Measurements from ENCODE around the gene BLOC1S5. TPM values are rescaled to one million over a fixed set of nuclear protein-coding genes. Genes with fewer than 3 reads are reported as not detected.

The BLOC1S5 gene
- total and polyA plus RNA-seq, 9 of the 15 experiments (the other 6 are each of a cell fraction or from before 2014, with no cell fraction given) = 8.5 to 41.0 (median 27.7) TPM

GRCh38 chr6:8063761-8064637 lies at the start of gene BLOC1S5 (continued):
- TF ChIP-seq, protein P1, sequence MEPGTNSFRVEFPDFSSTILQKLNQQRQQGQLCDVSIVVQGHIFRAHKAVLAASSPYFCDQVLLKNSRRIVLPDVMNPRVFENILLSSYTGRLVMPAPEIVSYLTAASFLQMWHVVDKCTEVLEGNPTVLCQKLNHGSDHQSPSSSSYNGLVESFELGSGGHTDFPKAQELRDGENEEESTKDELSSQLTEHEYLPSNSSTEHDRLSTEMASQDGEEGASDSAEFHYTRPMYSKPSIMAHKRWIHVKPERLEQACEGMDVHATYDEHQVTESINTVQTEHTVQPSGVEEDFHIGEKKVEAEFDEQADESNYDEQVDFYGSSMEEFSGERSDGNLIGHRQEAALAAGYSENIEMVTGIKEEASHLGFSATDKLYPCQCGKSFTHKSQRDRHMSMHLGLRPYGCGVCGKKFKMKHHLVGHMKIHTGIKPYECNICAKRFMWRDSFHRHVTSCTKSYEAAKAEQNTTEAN (CRISPR knock-in tag; IDR thresholded peaks at IDR 0.05) = no peak
- TF ChIP-seq, protein P2, sequence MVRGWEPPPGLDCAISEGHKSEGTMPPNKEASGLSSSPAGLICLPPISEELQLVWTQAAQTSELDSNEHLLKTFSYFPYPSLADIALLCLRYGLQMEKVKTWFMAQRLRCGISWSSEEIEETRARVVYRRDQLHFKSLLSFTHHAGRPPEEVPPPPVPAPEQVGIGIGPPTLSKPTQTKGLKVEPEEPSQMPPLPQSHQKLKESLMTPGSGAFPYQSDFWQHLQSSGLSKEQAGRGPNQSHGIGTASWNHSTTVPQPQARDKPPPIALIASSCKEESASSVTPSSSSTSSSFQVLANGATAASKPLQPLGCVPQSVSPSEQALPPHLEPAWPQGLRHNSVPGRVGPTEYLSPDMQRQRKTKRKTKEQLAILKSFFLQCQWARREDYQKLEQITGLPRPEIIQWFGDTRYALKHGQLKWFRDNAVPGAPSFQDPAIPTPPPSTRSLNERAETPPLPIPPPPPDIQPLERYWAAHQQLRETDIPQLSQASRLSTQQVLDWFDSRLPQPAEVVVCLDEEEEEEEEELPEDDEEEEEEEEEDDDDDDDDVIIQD (CRISPR knock-in tag; IDR thresholded peaks at IDR 0.05) = 0 out of 2 replicates have a peak, but pooled peaks have one; percentile 14
- no peak for TF ChIP-seq HDAC3 (IDR thresholded peaks at IDR 0.05; ENCODE audit: borderline replicate concordance, partially characterized antibody)
- no peak for TF ChIP-seq ZNF124 (CRISPR knock-in tag; IDR thresholded peaks at IDR 0.05)
- 0 out of 2 replicates have a peak, but pooled peaks have one; percentile 53 for TF ChIP-seq GATAD2B (IDR thresholded peaks at IDR 0.05; ENCODE audit: borderline replicate concordance)
- peak in 1 of 2 experiments; percentile 71; a peak in 2 of 3 replicates for TF ChIP-seq CBX3 (IDR thresholded peaks at IDR 0.05; ENCODE audit: borderline replicate concordance in 1 of 2, low read length in 2 of 2)
- 0 out of 2 replicates have a peak, but pooled peaks have one; percentile 50 for TF ChIP-seq E2F5 (CRISPR knock-in tag; IDR thresholded peaks at IDR 0.05)
- 0 out of 2 replicates have a peak, but pooled peaks have one; percentile 28 for TF ChIP-seq HNRNPL (IDR thresholded peaks at IDR 0.05; ENCODE audit: low read depth, low read length)
- no peak for TF ChIP-seq SMARCA5 (IDR thresholded peaks at IDR 0.05)
- TF ChIP-seq SRSF3 (IDR thresholded peaks at IDR 0.05; ENCODE audit: insufficient read depth, low read length) = no peak
- peak; percentile 46 for TF ChIP-seq U2AF1 (optimal IDR thresholded peaks at IDR 0.05; ENCODE audit: low read depth, low read length)
- no peak for TF ChIP-seq HLTF (IDR thresholded peaks at IDR 0.05)
- TF ChIP-seq, protein P3, sequence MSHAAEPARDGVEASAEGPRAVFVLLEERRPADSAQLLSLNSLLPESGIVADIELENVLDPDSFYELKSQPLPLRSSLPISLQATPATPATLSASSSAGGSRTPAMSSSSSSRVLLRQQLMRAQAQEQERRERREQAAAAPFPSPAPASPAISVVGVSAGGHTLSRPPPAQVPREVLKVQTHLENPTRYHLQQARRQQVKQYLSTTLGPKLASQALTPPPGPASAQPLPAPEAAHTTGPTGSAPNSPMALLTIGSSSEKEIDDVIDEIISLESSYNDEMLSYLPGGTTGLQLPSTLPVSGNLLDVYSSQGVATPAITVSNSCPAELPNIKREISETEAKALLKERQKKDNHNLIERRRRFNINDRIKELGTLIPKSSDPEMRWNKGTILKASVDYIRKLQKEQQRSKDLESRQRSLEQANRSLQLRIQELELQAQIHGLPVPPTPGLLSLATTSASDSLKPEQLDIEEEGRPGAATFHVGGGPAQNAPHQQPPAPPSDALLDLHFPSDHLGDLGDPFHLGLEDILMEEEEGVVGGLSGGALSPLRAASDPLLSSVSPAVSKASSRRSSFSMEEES (CRISPR knock-in tag; IDR thresholded peaks at IDR 0.05) = no peak
- TF ChIP-seq FOXP1 (CRISPR knock-in tag; IDR thresholded peaks at IDR 0.05) = no peak
- peak; percentile 71 for TF ChIP-seq JUND (IDR thresholded peaks at IDR 0.05; ENCODE audit: borderline replicate concordance, low read depth, low read length)
- TF ChIP-seq JUND (tag; IDR thresholded peaks at IDR 0.05; ENCODE audit: borderline replicate concordance, low read depth, low read length) = peak; percentile 59; the same call in 1 of the 3 replicates
- TF ChIP-seq ELK3 (CRISPR knock-in tag; IDR thresholded peaks at IDR 0.05) = no peak
- peak in 1 of 2 experiments; percentile 70; a peak in 2 of 4 replicates for TF ChIP-seq MAZ (CRISPR knock-in tag; conservative IDR thresholded peaks at IDR 0.05 in 1 of 2, IDR thresholded peaks at IDR 0.05 in 1 of 2)
- peak; percentile 81 for TF ChIP-seq EP400 (IDR thresholded peaks at IDR 0.05)
- TF ChIP-seq CTBP1 (IDR thresholded peaks at IDR 0.05; ENCODE audit: borderline replicate concordance) = 0 out of 2 replicates have a peak, but pooled peaks have one; percentile 64
